AG04450 (cell line): Measurements from ENCODE around the gene ANOS1. TPM values are rescaled to one million over a fixed set of nuclear protein-coding genes. Genes with fewer than 3 reads are reported as not detected.

Source experiments
- CTCF ChIA-PET: fragments of 300-600, 350-600 bp; formaldehyde crosslinking; extraction: SDS; loops from one replicate; lab custom pipeline; 2022; ENCODE audit warnings: antibody characterized with exemption, inconsistent platforms; lab: Charles Lee
- POLR2A ChIA-PET: fragments of 350-600 bp; formaldehyde crosslinking; extraction: SDS; loops from one replicate; lab custom pipeline; 2021; ENCODE audit warnings: antibody characterized with exemption, inconsistent platforms; lab: Yijun Ruan, JAX
- DNase-seq: peaks from one replicate; pipeline ENCODE4 v3.0.0-alpha.2; 2011; ENCODE audit warnings: low read depth, low spot score
- H3K27ac ChIP-seq: one replicate; pipeline ENCODE4 v1.5.1; 2012; ENCODE audit warnings: low read depth, low read length, control low read depth
- H3K27me3 ChIP-seq: one replicate; pipeline ENCODE4 v1.6.0; 2012; ENCODE audit warnings: low read length; ENCODE audit not compliant: control insufficient read depth, insufficient read depth
- H3K4me3 ChIP-seq: 2 replicates; pipeline ENCODE4 v1.5.1; 2011; ENCODE audit warnings: mild to moderate bottlenecking, low read depth, low read length, control low read depth
- H3K9me3 ChIP-seq: 2 replicates; pipeline ENCODE4 v1.5.1; 2012; ENCODE audit warnings: low read length; ENCODE audit not compliant: control insufficient read depth, insufficient read depth
- CTCF ChIP-seq: IDR thresholded peaks from 2 replicates; pipeline ENCODE4 v1.5.1; 2011; ENCODE audit warnings: low read depth, low read length, control low read depth, inconsistent platforms
- polyA plus RNA-seq: library from polyadenylated mRNA; depleted of rRNA; stranded (reverse); fragments of >200 nt; gene quantifications from 2 replicates; pipeline ENCODE4 v1.2.3, GENCODE V29; 2011

ANOS1 gene
- polyA plus RNA-seq, 1 experiment: 0.30 TPM

GRCh38 chrX:8717354-8717753 lies 14.6 kb downstream of the ANOS1 start:
- Histone ChIP-seq H3K9me3 (no peaks in the 10 kb centered on the region), H3K4me3 (no peak overlapping the region), H3K27ac (no peak overlapping the region), H3K27me3 (no peaks in the 10 kb centered on the region)
- CTCF ChIA-PET: no interaction called here
- no peak for TF ChIP-seq CTCF
- DNase-seq: no peak
- POLR2A ChIA-PET: no interaction called here

GRCh38 chrX:8714164-8714563 lies 17.8 kb downstream of the ANOS1 start:
- ChIA-PET CTCF (no interaction called here), POLR2A (no interaction called here)
- Histone ChIP-seq H3K27ac (no peak overlapping the region), H3K9me3 (no peaks in the 10 kb centered on the region), H3K4me3 (no peak overlapping the region), H3K27me3 (no peaks in the 10 kb centered on the region)
- TF ChIP-seq CTCF: no peak
- no peak for DNase-seq

GRCh38 chrX:8711401-8711800 lies 20.5 kb downstream of the ANOS1 start:
- Histone ChIP-seq H3K4me3 (no peak overlapping the region), H3K9me3 (no peaks in the 10 kb centered on the region), H3K27ac (no peak overlapping the region), H3K27me3 (no peaks in the 10 kb centered on the region)
- ChIA-PET POLR2A (no interaction called here), CTCF (no interaction called here)
- no peak for DNase-seq
- TF ChIP-seq CTCF: no peak

GRCh38 chrX:8704184-8704583 lies 27.8 kb downstream of the ANOS1 start:
- H3K4me3 ChIP-seq: no peak overlapping the region
- ChIA-PET CTCF (no interaction called here), POLR2A (no interaction called here)
- no peak overlapping the region for H3K27ac ChIP-seq
- DNase-seq: no peak
- no peaks in the 10 kb centered on the region for H3K9me3 ChIP-seq
- no peaks in the 10 kb centered on the region for H3K27me3 ChIP-seq
- TF ChIP-seq CTCF: no peak

GRCh38 chrX:8692871-8693270 lies 39.1 kb downstream of the ANOS1 start:
- no peak overlapping the region for H3K27ac ChIP-seq
- no peak for TF ChIP-seq CTCF
- DNase-seq: no peak
- ChIA-PET POLR2A (no interaction called here), CTCF (no interaction called here)
- no peaks in the 10 kb centered on the region for H3K27me3 ChIP-seq
- no peak overlapping the region for H3K4me3 ChIP-seq
- no peaks in the 10 kb centered on the region for H3K9me3 ChIP-seq
